Smooth muscle cell of the umbilical artery (primary cell): ENCODE data around the gene GCGR. TPM values are rescaled to one million over a fixed set of nuclear protein-coding genes. Genes with fewer than 3 reads are reported as not detected.

Experiments
- total RNA-seq: library from RNA; depleted of rRNA; stranded (reverse); fragments of >200 nt; gene quantifications from 2 replicates; pipeline ENCODE4 v1.2.3, GENCODE V29; 2014

GCGR gene
- not detected in 2 replicates for total RNA-seq

GRCh38 chr17:81803728-81804558 is at the start of gene GCGR:
GCGR (plus strand) TSS chr17:81804150; CDS start chr17:81809019, 4,869 bp downstream.

GRCh38 chr17:81833160-81833920 is 29.4 kb downstream of the GCGR start, which contains the start of gene MCRIP1:
MCRIP1 (minus strand) TSS chr17:81833291; CDS start chr17:81824506, 8,785 bp downstream.

GRCh38 chr17:81834831-81835267 is 30.9 kb downstream of the GCGR start, which contains the start of gene PPP1R27:
PPP1R27 (minus strand) TSS chr17:81835050; CDS start chr17:81834953, 97 bp downstream.

GRCh38 chr17:81859906-81860755 is 56.2 kb downstream of the GCGR start, which contains the start of gene P4HB:
P4HB (minus strand) TSS chr17:81860535; CDS start chr17:81860471, 64 bp downstream.

Other genes with a start within 250 kb of the GCGR start
- gene NPLOC4, start 167.0 kb upstream of the GCGR start, total RNA-seq, result 94.1 and 131 TPM in 2 replicates
- gene TSPAN10, start 167.0 kb upstream of the GCGR start, total RNA-seq, result 2.1 and 3.6 TPM in 2 replicates
- gene PDE6G, start 147.6 kb upstream of the GCGR start, total RNA-seq, result not detected in 2 replicates
- gene OXLD1, start 137.5 kb upstream of the GCGR start, total RNA-seq, result 18.4 and 37.1 TPM in 2 replicates
- gene CCDC137, start 137.4 kb upstream of the GCGR start, total RNA-seq, result 5.3 and 11.0 TPM in 2 replicates
- 17.8 and 19.4 TPM in 2 replicates for gene ARL16, start 120.4 kb upstream of the GCGR start, total RNA-seq
- gene HGS, start 120.1 kb upstream of the GCGR start, total RNA-seq, result 73.6 and 138 TPM in 2 replicates
- 4.2 and 7.8 TPM in 2 replicates for gene MRPL12, start 100.8 kb upstream of the GCGR start, total RNA-seq
- 8.0 and 10.5 TPM in 2 replicates for gene SLC25A10, start 91.9 kb upstream of the GCGR start, total RNA-seq
- 82.5 and 97.7 TPM in 2 replicates for gene MCRIP1, start 29.1 kb downstream of the GCGR start, total RNA-seq
- 0.09 TPM in 1 of 2 replicates, not detected in the other for gene PPP1R27, start 30.9 kb downstream of the GCGR start, total RNA-seq
- 2,852 and 4,180 TPM in 2 replicates for gene P4HB, start 56.4 kb downstream of the GCGR start, total RNA-seq
- gene ARHGDIA, start 67.2 kb downstream of the GCGR start, total RNA-seq, result 120 and 379 TPM in 2 replicates
- 76.3 and 110 TPM in 2 replicates for gene ALYREF, start 87.4 kb downstream of the GCGR start, total RNA-seq
- gene ANAPC11, start 87.6 kb downstream of the GCGR start, total RNA-seq, result 84.9 and 198 TPM in 2 replicates
- gene NPB, start 98.1 kb downstream of the GCGR start, total RNA-seq, result 0.51 and 1.5 TPM in 2 replicates
- gene PCYT2, start 107.2 kb downstream of the GCGR start, total RNA-seq, result 50.5 and 52.1 TPM in 2 replicates
- gene SIRT7, start 114.0 kb downstream of the GCGR start, total RNA-seq, result 13.1 and 20.2 TPM in 2 replicates
- gene MAFG, start 123.6 kb downstream of the GCGR start, total RNA-seq, result 28.2 and 32.5 TPM in 2 replicates
- gene PYCR1, start 133.2 kb downstream of the GCGR start, total RNA-seq, result 245 and 274 TPM in 2 replicates
- gene MYADML2, start 143.1 kb downstream of the GCGR start, total RNA-seq, result under 0.01 TPM in 1 of 2 replicates, not detected in the other
- 0.14 TPM in 1 of 2 replicates, not detected in the other for gene NOTUM, start 157.0 kb downstream of the GCGR start, total RNA-seq
- gene ASPSCR1, start 173.5 kb downstream of the GCGR start, total RNA-seq, result 21.4 and 28.8 TPM in 2 replicates
- gene CENPX, start 218.7 kb downstream of the GCGR start, total RNA-seq, result 11.3 and 17.7 TPM in 2 replicates
- 10.1 and 13.3 TPM in 2 replicates for gene LRRC45, start 219.2 kb downstream of the GCGR start, total RNA-seq
- gene RAC3, start 227.5 kb downstream of the GCGR start, total RNA-seq, result 19.0 and 25.3 TPM in 2 replicates
- gene DCXR, start 233.5 kb downstream of the GCGR start, total RNA-seq, result 30.7 and 48.7 TPM in 2 replicates
- gene RFNG, start 247.7 kb downstream of the GCGR start, total RNA-seq, result 47.5 and 67.4 TPM in 2 replicates
- gene GPS1, start 247.7 kb downstream of the GCGR start, total RNA-seq, result 90.3 and 111 TPM in 2 replicates